GM12873 (cell line): Measurements from ENCODE around the gene PAN2.

Source experiments
- CTCF ChIP-seq: IDR thresholded peaks from 2 replicates; pipeline ENCODE4 v1.5.1; 2012; ENCODE audit warnings: low read depth, mild to moderate bottlenecking, moderate library complexity, low read length, control low read depth; ENCODE audit not compliant: insufficient read depth; ENCODE audit errors: missing control alignments

The PAN2 gene

GRCh38 chr12:56330936-56331490 is 2.8 kb downstream of the PAN2 start:
- no peak for TF ChIP-seq CTCF

- no peak for TF ChIP-seq CTCF
Observed at GRCh38 chr12:56326533-56326932, 7.3 kb downstream of the PAN2 start.

GRCh38 chr12:56326126-56326525 is 7.7 kb downstream of the PAN2 start:
- TF ChIP-seq CTCF, result no peak

GRCh38 chr12:56324206-56324605 is 9.6 kb downstream of the PAN2 start:
- no peak for TF ChIP-seq CTCF

GRCh38 chr12:56321027-56321426 is 12.8 kb downstream of the PAN2 start:
- TF ChIP-seq CTCF, result no peak

GRCh38 chr12:56317675-56318074 is 16.1 kb downstream of the PAN2 start:
- TF ChIP-seq CTCF, result peak; percentile 8

- TF ChIP-seq CTCF, result no peak
Observed at GRCh38 chr12:56315622-56316473, 18.0 kb downstream of the PAN2 start, which contains the start of gene CNPY2. CNPY2 (minus strand) TSS chr12:56315988; CDS start chr12:56315217, 771 bp downstream.
